Fibroblast of skin of abdomen (primary cell): ENCODE measurements around the gene SH2B3.

ENCODE experiments used
- DNase-seq: peaks from one replicate; pipeline ENCODE4 v3.0.0-alpha.2; 2013

The SH2B3 gene

DNA sequence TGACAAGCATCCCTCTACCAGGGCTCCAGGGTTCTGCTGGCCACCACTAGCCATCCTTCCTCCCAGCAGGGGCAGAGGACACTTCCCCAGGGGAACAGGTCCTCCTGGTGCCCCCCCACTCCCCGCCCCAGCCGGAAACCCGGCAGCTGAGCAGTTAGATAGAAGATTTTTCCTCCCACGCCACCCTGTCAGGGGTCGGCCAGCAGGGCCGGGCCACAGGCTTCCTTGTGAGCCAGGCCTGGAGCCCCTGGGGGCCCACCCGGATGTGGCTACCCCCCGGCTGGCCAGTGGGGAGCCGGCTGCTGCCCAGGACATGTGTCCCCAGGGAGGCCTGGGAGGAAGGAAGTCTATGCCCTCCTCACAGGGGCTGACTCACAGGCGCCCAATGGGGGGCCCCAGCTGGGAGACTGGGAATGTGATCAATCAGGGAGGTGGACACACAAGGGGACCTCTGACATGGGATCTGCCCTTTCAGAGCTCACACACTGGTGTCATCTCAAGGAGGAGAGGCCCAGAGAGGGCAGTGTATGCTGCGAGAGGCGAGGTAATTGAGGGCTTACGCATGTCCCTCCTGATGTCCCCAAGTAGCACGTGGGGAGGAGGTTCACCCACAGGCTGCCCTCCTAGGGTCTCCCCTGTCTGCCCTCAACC lies 4.2 kb downstream of the SH2B3 start:
- peak; percentile 71 for DNase-seq

DNA sequence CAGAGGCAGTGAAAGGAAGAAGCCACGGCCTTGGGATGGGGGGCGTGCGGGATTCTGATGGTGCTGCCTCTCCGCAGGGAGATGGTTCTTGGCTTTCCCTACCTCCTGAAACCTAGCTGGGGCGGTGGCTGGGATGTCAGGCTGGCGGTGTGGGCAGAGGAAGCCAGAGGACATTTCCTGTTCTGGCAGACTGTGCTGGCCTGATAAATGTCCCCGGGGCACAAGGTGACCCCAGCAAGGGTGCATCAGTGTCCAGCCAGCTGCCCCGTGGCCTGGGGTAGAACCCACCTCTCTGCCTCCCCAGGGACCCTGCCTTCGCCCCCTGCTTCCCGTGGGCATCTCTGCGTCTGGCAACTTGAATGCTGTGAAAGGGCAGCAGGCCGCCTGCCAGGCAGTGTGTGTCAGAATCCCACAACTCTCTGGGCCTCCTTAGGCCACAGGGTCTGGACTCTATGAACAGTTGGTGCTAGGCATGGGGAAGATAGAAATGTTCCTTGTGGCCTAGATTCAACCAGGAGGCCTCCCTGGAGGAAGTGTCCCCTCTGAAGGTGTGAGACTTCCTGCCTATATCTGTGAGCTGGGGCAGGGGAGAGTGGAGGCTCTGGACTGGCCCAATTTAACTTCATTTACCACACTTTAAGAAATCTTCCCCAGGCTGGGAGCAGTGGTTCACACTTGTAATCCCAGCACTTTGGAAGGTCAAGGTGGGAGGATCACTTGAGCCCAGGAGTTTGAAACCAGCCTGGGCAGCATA lies 4.9 kb downstream of the SH2B3 start:
- no peak for DNase-seq

DNA sequence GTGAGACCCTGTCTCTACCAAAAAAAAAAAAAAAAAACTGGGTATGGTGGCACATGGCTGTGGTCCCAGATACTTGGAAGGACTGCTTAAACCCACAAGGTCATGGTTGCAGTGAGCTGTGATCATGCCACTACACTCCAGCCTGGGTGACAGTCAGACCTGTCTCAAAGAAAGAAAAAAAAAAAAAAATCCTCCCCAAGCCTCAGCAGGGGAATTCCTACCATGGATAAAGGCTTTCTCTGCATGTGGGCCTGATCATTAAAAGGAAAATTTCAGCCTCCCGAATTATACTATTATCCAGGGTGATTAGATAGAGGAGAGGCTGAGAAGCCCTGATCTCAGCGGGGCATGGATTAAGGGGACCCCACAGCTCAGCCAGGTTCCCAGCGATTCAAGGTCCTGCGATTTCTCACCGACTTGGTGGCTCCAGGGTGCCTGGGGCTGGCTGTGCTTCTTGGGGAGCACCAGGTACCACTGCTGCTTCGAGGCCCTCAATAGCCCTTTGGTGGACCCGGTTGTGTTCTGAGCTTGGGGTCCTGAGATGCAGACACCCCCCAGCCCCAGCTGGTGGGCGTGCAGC lies 5.6 kb downstream of the SH2B3 start:
- DNase-seq: no peak

- no peak for DNase-seq
Observed at GRCh38 chr12:111412007-111412829, 6.5 kb downstream of the SH2B3 start.

GRCh38 chr12:111412830-111413441 lies 7.2 kb downstream of the SH2B3 start:
- no peak for DNase-seq

- DNase-seq: no peak
Observed at GRCh38 chr12:111413442-111414086, 7.8 kb downstream of the SH2B3 start.

GRCh38 chr12:111414711-111415252 lies 9.1 kb downstream of the SH2B3 start:
- DNase-seq: no peak

DNA sequence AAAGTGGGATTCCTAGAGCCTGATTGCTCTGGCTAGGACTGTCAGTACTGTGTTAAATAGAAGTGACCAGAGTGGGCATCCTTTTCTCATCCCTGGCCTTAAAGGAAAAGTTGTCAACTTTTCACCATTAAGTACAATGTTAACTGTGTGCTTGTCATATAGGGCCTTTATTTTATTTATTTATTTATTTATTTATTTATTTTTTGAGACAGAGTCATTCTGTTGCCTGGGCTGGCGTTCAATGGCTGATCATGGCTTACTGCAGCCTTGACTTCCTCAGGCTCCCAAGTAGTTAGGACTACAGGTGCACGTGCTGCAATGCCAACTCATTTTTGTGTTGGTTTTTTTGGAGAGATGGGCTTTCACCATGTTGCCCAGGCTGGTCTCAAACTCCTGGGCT lies 11.6 kb downstream of the SH2B3 start:
- no peak for DNase-seq

GRCh38 chr12:111417784-111418593 lies 12.3 kb downstream of the SH2B3 start:
- no peak for DNase-seq

DNA sequence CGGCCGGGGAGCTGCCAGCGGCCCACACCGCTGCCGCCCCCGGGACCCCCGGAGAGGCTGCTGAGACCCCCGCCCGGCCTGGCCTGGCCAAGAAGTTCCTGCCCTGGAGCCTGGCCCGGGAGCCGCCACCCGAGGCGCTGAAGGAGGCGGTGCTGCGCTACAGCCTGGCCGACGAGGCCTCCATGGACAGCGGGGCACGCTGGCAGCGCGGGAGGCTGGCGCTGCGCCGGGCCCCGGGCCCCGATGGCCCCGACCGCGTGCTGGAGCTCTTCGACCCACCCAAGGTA lies 12.8 kb downstream of the SH2B3 start:
- no peak for DNase-seq

- DNase-seq: no peak
Observed at GRCh38 chr12:111419784-111420183, 14.1 kb downstream of the SH2B3 start.

- no peak for DNase-seq
Observed at GRCh38 chr12:111420494-111420893, 14.8 kb downstream of the SH2B3 start.

- no peak for DNase-seq
Observed at GRCh38 chr12:111424189-111424792, 18.6 kb downstream of the SH2B3 start.

GRCh38 chr12:111424793-111425251 lies 19.1 kb downstream of the SH2B3 start:
- no peak for DNase-seq

GRCh38 chr12:111425655-111426054 lies 19.9 kb downstream of the SH2B3 start:
- no peak for DNase-seq

DNA sequence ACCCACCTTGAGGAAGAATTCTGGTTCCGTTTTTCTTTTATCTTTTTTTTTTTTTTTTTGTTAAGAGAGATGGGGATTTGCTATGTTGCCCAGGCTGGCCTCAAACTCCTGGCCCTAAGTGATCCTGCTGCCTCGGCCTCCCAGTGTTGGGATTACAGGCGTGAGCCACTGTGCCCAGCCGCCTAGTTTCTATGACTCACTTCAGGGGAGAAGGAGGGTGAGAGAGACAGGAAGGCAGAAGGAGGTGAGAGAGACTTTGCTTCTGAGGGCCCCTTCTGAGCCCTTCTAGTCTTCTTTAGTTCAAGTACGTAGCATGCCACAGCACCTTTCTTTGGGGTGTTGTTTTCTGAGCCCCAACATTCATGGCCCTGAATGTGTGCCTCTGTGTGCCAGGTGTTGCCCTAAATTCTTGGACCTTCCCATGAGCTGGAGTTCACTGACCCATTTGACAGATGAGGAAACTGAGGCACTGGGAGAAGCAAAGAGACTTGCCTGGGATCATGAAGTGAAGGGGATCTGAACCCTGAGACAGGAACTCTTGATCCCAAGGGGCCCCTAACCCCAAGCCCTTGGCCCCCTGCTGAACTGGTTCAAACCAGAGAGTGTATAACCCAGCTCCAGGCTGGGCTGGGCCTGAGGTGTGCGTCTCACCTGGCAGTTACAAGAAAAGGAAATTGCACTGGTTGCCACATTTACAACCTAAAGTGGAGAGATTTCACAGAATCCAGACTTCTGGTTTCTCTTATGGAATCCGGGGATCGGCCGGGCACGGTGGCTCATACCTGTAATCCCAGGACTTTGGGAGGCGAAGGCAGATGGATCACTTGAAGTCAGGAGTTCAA lies 20.8 kb downstream of the SH2B3 start:
- DNase-seq: no peak

- no peak for DNase-seq
Observed at GRCh38 chr12:111427417-111428074, 21.8 kb downstream of the SH2B3 start.

DNA sequence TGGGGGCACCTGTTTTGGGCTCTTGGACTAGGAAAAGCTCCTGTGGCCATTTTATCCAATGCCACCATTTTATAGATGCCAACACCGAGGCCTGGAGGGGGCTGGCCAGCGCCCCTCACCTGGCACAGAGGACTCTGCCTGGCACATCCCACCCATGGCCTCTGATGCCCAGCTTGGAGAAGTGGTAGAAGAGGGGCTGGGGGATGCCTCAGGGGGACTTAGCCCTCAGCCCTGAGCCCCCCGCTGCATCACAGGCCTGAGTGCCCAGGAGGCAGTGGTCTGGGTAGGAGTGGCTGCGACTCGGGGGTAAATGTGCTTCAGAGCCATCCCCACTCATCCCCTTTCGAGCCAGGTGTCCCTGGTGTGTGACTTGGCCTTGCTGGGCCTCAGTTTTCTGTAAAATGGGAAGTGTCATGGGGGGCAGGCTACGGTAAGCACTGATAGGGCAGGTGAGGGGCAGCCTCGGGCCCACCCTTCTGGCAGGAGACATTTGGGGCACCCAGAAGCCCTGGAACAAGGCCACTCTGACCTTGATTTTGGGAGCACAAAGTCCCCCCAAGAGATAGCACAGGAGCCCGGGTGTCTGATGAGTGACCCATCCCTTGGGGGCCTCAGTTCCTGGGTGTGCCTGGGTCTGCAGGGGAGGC lies 22.5 kb downstream of the SH2B3 start:
- DNase-seq: no peak
